Osteocyte (in vitro differentiated cells): ENCODE measurements around the gene RAD51B. TPM values are rescaled to one million over a fixed set of nuclear protein-coding genes. Genes with fewer than 3 reads are reported as not detected.
A peak's percentile ranks its signal among the peaks of the same experiment; 100 is the strongest.

Experiments
- DNase-seq: peaks from one replicate; pipeline ENCODE4 v3.0.0; 2021; ENCODE audit warnings: mixed read lengths; ENCODE audit not compliant: unreplicated experiment; ENCODE audit errors: extremely low spot score
- H3K27ac Mint-ChIP-seq: one replicate; pipeline ENCODE4 v1.8.0; 2021; ENCODE audit warnings: mild to moderate bottlenecking, mixed read lengths; ENCODE audit not compliant: unreplicated experiment
- H3K27me3 Mint-ChIP-seq: one replicate; pipeline ENCODE4 v1.8.0; 2021; ENCODE audit warnings: mixed read lengths; ENCODE audit not compliant: unreplicated experiment
- H3K36me3 Mint-ChIP-seq: one replicate; pipeline ENCODE4 v1.8.0; 2021; ENCODE audit warnings: mixed read lengths; ENCODE audit not compliant: unreplicated experiment
- H3K4me1 Mint-ChIP-seq: one replicate; pipeline ENCODE4 v1.8.0; 2021; ENCODE audit warnings: mixed read lengths; ENCODE audit not compliant: unreplicated experiment
- H3K4me3 Mint-ChIP-seq: one replicate; pipeline ENCODE4 v1.8.0; 2021; ENCODE audit warnings: mild to moderate bottlenecking, moderate library complexity, mixed read lengths; ENCODE audit not compliant: unreplicated experiment
- H3K9me3 Mint-ChIP-seq: one replicate; pipeline ENCODE4 v1.8.0; 2021; ENCODE audit warnings: mixed read lengths; ENCODE audit not compliant: unreplicated experiment
- CTCF ChIP-seq: fragments of 200-600 bp; sonication (generic); IDR thresholded peaks from 2 replicates; pipeline ENCODE4 v1.5.0; 2021; ENCODE audit warnings: antibody characterized with exemption, mild to moderate bottlenecking, moderate library complexity
- total RNA-seq: library from RNA; stranded (reverse); gene quantifications from 2 replicates; pipeline ENCODE4 v1.2.1, GENCODE V29; 2021

Gene RAD51B
- total RNA-seq, 1 donor from 2014 or later, result 12.7 TPM

- H3K4me1 Mint-ChIP-seq, result peaks cover 25% of the 10 kb centered on the region
- no peaks in the 10 kb centered on the region for H3K27me3 Mint-ChIP-seq
- H3K27ac Mint-ChIP-seq, result no peak overlapping the region
- no peak for DNase-seq
- H3K4me3 Mint-ChIP-seq, result no peak overlapping the region
- no peaks in the 10 kb centered on the region for H3K9me3 Mint-ChIP-seq
- no peaks in the 10 kb centered on the region for H3K36me3 Mint-ChIP-seq
- TF ChIP-seq CTCF, result no peak
These were observed 886.2 kb downstream of the RAD51B start for GRCh38 chr14:68705741-68706283.

- Mint-ChIP-seq H3K4me1 (peaks cover 23% of the 10 kb centered on the region), H3K4me3 (no peak overlapping the region), H3K27ac (peak overlapping the region; percentile 36), H3K9me3 (no peaks in the 10 kb centered on the region), H3K27me3 (no peaks in the 10 kb centered on the region), H3K36me3 (no peaks in the 10 kb centered on the region)
- DNase-seq, result no peak
- no peak for TF ChIP-seq CTCF
These were observed 887.9 kb downstream of the RAD51B start for GRCh38 chr14:68707482-68707881.

- Mint-ChIP-seq H3K36me3 (no peaks in the 10 kb centered on the region), H3K27ac (no peak overlapping the region), H3K9me3 (no peaks in the 10 kb centered on the region), H3K27me3 (no peaks in the 10 kb centered on the region), H3K4me3 (no peak overlapping the region), H3K4me1 (peaks cover 15% of the 10 kb centered on the region)
- no peak for TF ChIP-seq CTCF
- no peak for DNase-seq
These were observed 888.8 kb downstream of the RAD51B start for GRCh38 chr14:68708343-68708742.

GRCh38 chr14:68709007-68709406, 889.4 kb downstream of the RAD51B start:
- Mint-ChIP-seq H3K36me3 (no peaks in the 10 kb centered on the region), H3K27me3 (no peaks in the 10 kb centered on the region), H3K9me3 (no peaks in the 10 kb centered on the region), H3K27ac (no peak overlapping the region), H3K4me3 (no peak overlapping the region), H3K4me1 (peaks cover 13% of the 10 kb centered on the region)
- no peak for DNase-seq
- no peak for TF ChIP-seq CTCF

GRCh38 chr14:68710776-68711175, 891.2 kb downstream of the RAD51B start:
- no peak overlapping the region for H3K27ac Mint-ChIP-seq
- H3K27me3 Mint-ChIP-seq, result no peaks in the 10 kb centered on the region
- no peak for DNase-seq
- H3K36me3 Mint-ChIP-seq, result no peaks in the 10 kb centered on the region
- TF ChIP-seq CTCF, result no peak
- no peak overlapping the region for H3K4me3 Mint-ChIP-seq
- H3K9me3 Mint-ChIP-seq, result peaks cover 3% of the 10 kb centered on the region
- peaks cover 19% of the 10 kb centered on the region for H3K4me1 Mint-ChIP-seq
